ENCODE results near the gene DDIT4L. TPM values are rescaled to one million over a fixed set of nuclear protein-coding genes. Genes with fewer than 3 reads are reported as not detected.

Gene DDIT4L
- 1 to 10 TPM in 1 of 4 donors, under 1 TPM in 1, not detected in 2; 0.19 to 2.1 TPM for polyA plus RNA-seq
- long read RNA-seq, donor 1, partial matches to known transcripts = 0 of 2 reads
- long read RNA-seq, donor 1, other reads (novel, unspliced or antisense) = 0 of 2 reads
- long read RNA-seq, donor 2 = 0 reads
- long read RNA-seq, donor 3 = 0 reads
- long read RNA-seq, donor 4 = 0 reads
- long read RNA-seq, donor 5 = 0 reads
- long read RNA-seq, donor 6, partial matches to known transcripts = 0 of 1 reads
- long read RNA-seq, donor 6, other reads (novel, unspliced or antisense) = 0 of 1 reads
- long read RNA-seq, donor 7, partial matches to known transcripts = 0 of 1 reads
- long read RNA-seq, donor 7, other reads (novel, unspliced or antisense) = 0 of 1 reads
- long read RNA-seq, donor 8 = 0 reads
- long read RNA-seq, donor 9 = 0 reads
- long read RNA-seq, donor 10, partial matches to known transcripts = 0 of 1 reads
- long read RNA-seq, donor 10, other reads (novel, unspliced or antisense) = 0 of 1 reads

GRCh38 chr4:100189820-100190642, at the start of gene DDIT4L:
DDIT4L (minus strand) TSS chr4:100190468; CDS start chr4:100189983, 485 bp downstream.
- Histone ChIP-seq H3K27me3 (ENCODE audit: control insufficient read depth in 3 of 3, insufficient read depth in 3 of 3, low read length in 3 of 3) (peaks cover 2 to 34% (median 8%) of the 10 kb centered on the region in 3 donors), H3K4me3 (ENCODE audit: low read depth in 1 of 3, low read length in 3 of 3) (peak within 1 kb of the TSS; percentile 35 to 48 (median 45)), H3K36me3 (ENCODE audit: control insufficient read depth in 3 of 3, insufficient read depth in 2 of 3, low read depth in 1 of 3, low read length in 3 of 3) (no peaks in the 10 kb centered on the region), H3K4me1 (ENCODE audit: control insufficient read depth in 3 of 3, insufficient read depth in 2 of 3, low read depth in 1 of 3, low read length in 2 of 3) (peaks cover 0 to 5% (median 4%) of the 10 kb centered on the region in 3 donors), H3K27ac (ENCODE audit: low read depth in 1 of 3, low read length in 2 of 3) (no peak within 1 kb of the TSS), H3K9me3 (ENCODE audit: control insufficient read depth in 2 of 2, insufficient read depth in 1 of 2, low read depth in 1 of 2, low read length in 1 of 2) (no peaks in the 10 kb centered on the region)
- 1 to 3% (median 2%) methylated on average over 47 to 51 of the region's 51 CpGs for whole genome bisulfite sequencing, 3 donors
- DNase-seq (peak; percentile 15 to 29), FAIRE-seq (no peak)

GRCh38 chr4:100240008-100240407, 49.7 kb upstream of the DDIT4L start:
- no peak overlapping the region for H3K27ac ChIP-seq (ENCODE audit: low read depth in 1 of 3, low read length in 2 of 3)
- H3K4me1 ChIP-seq (ENCODE audit: control insufficient read depth in 3 of 3, insufficient read depth in 2 of 3, low read depth in 1 of 3, low read length in 2 of 3) = no peaks in the 10 kb centered on the region
- no peak overlapping the region for H3K4me3 ChIP-seq (ENCODE audit: low read depth in 1 of 3, low read length in 3 of 3)
- WGBS, 3 donors = 7 to 27% (median 12%) methylated on average over 2 of the region's 2 CpGs
- peaks cover 0 to 12% of the 10 kb centered on the region in 2 donors for H3K9me3 ChIP-seq (ENCODE audit: control insufficient read depth in 2 of 2, insufficient read depth in 1 of 2, low read depth in 1 of 2, low read length in 1 of 2)
- H3K27me3 ChIP-seq (ENCODE audit: control insufficient read depth in 3 of 3, insufficient read depth in 3 of 3, low read length in 3 of 3) = no peaks in the 10 kb centered on the region
- no peak for DNase-seq
- no peaks in the 10 kb centered on the region for H3K36me3 ChIP-seq (ENCODE audit: control insufficient read depth in 3 of 3, insufficient read depth in 2 of 3, low read depth in 1 of 3, low read length in 3 of 3)
- FAIRE-seq = no peak

- H3K27me3 ChIP-seq (ENCODE audit: control insufficient read depth in 3 of 3, insufficient read depth in 3 of 3, low read length in 3 of 3) = no peaks in the 10 kb centered on the region
- no peak overlapping the region for H3K27ac ChIP-seq (ENCODE audit: low read depth in 1 of 3, low read length in 2 of 3)
- H3K4me1 ChIP-seq (ENCODE audit: control insufficient read depth in 3 of 3, insufficient read depth in 2 of 3, low read depth in 1 of 3, low read length in 2 of 3) = no peaks in the 10 kb centered on the region
- H3K9me3 ChIP-seq (ENCODE audit: control insufficient read depth in 2 of 2, insufficient read depth in 1 of 2, low read depth in 1 of 2, low read length in 1 of 2) = peaks cover 2 to 22% of the 10 kb centered on the region in 2 donors
- no peak overlapping the region for H3K4me3 ChIP-seq (ENCODE audit: low read depth in 1 of 3, low read length in 3 of 3)
- H3K36me3 ChIP-seq (ENCODE audit: control insufficient read depth in 3 of 3, insufficient read depth in 2 of 3, low read depth in 1 of 3, low read length in 3 of 3) = no peaks in the 10 kb centered on the region
- DNase-seq (no peak), FAIRE-seq (no peak)
Observed at GRCh38 chr4:100224721-100225120, 34.5 kb upstream of the DDIT4L start.

- FAIRE-seq (no peak), DNase-seq (no peak)
- Histone ChIP-seq H3K27ac (ENCODE audit: low read depth in 1 of 3, low read length in 2 of 3) (no peak overlapping the region), H3K9me3 (ENCODE audit: control insufficient read depth in 2 of 2, insufficient read depth in 1 of 2, low read depth in 1 of 2, low read length in 1 of 2) (peaks cover 2 to 21% of the 10 kb centered on the region in 2 donors), H3K36me3 (ENCODE audit: control insufficient read depth in 3 of 3, insufficient read depth in 2 of 3, low read depth in 1 of 3, low read length in 3 of 3) (no peaks in the 10 kb centered on the region), H3K4me1 (ENCODE audit: control insufficient read depth in 3 of 3, insufficient read depth in 2 of 3, low read depth in 1 of 3, low read length in 2 of 3) (no peaks in the 10 kb centered on the region), H3K4me3 (ENCODE audit: low read depth in 1 of 3, low read length in 3 of 3) (no peak overlapping the region), H3K27me3 (ENCODE audit: control insufficient read depth in 3 of 3, insufficient read depth in 3 of 3, low read length in 3 of 3) (no peaks in the 10 kb centered on the region)
Observed at GRCh38 chr4:100224160-100224559, 33.9 kb upstream of the DDIT4L start.

- Histone ChIP-seq H3K36me3 (ENCODE audit: control insufficient read depth in 3 of 3, insufficient read depth in 2 of 3, low read depth in 1 of 3, low read length in 3 of 3) (no peaks in the 10 kb centered on the region), H3K4me3 (ENCODE audit: low read depth in 1 of 3, low read length in 3 of 3) (no peak overlapping the region), H3K9me3 (ENCODE audit: control insufficient read depth in 2 of 2, insufficient read depth in 1 of 2, low read depth in 1 of 2, low read length in 1 of 2) (no peaks in the 10 kb centered on the region), H3K4me1 (ENCODE audit: control insufficient read depth in 3 of 3, insufficient read depth in 2 of 3, low read depth in 1 of 3, low read length in 2 of 3) (no peaks in the 10 kb centered on the region), H3K27me3 (ENCODE audit: control insufficient read depth in 3 of 3, insufficient read depth in 3 of 3, low read length in 3 of 3) (no peaks in the 10 kb centered on the region), H3K27ac (ENCODE audit: low read depth in 1 of 3, low read length in 2 of 3) (no peak overlapping the region)
- DNase-seq = no peak
- no peak for FAIRE-seq
- WGBS, 3 donors = 4 to 30% (median 10%) methylated on average over 1 of the region's 1 CpG
Observed at GRCh38 chr4:100208964-100209363, 18.7 kb upstream of the DDIT4L start.

- 46 to 69% (median 56%) methylated on average over 3 of the region's 3 CpGs for WGBS, 3 donors
- H3K4me1 ChIP-seq (ENCODE audit: control insufficient read depth in 3 of 3, insufficient read depth in 2 of 3, low read depth in 1 of 3, low read length in 2 of 3) = no peaks in the 10 kb centered on the region
- FAIRE-seq = no peak
- H3K36me3 ChIP-seq (ENCODE audit: control insufficient read depth in 3 of 3, insufficient read depth in 2 of 3, low read depth in 1 of 3, low read length in 3 of 3) = no peaks in the 10 kb centered on the region
- H3K4me3 ChIP-seq (ENCODE audit: low read depth in 1 of 3, low read length in 3 of 3) = no peak overlapping the region
- H3K27me3 ChIP-seq (ENCODE audit: control insufficient read depth in 3 of 3, insufficient read depth in 3 of 3, low read length in 3 of 3) = no peaks in the 10 kb centered on the region
- DNase-seq = no peak
- H3K27ac ChIP-seq (ENCODE audit: low read depth in 1 of 3, low read length in 2 of 3) = no peak overlapping the region
- H3K9me3 ChIP-seq (ENCODE audit: control insufficient read depth in 2 of 2, insufficient read depth in 1 of 2, low read depth in 1 of 2, low read length in 1 of 2) = no peaks in the 10 kb centered on the region
Observed at GRCh38 chr4:100208459-100208858, 18.2 kb upstream of the DDIT4L start.

- Histone ChIP-seq H3K9me3 (ENCODE audit: control insufficient read depth in 2 of 2, insufficient read depth in 1 of 2, low read depth in 1 of 2, low read length in 1 of 2) (no peaks in the 10 kb centered on the region), H3K27ac (ENCODE audit: low read depth in 1 of 3, low read length in 2 of 3) (no peak overlapping the region), H3K4me3 (ENCODE audit: low read depth in 1 of 3, low read length in 3 of 3) (no peak overlapping the region), H3K36me3 (ENCODE audit: control insufficient read depth in 3 of 3, insufficient read depth in 2 of 3, low read depth in 1 of 3, low read length in 3 of 3) (no peaks in the 10 kb centered on the region), H3K27me3 (ENCODE audit: control insufficient read depth in 3 of 3, insufficient read depth in 3 of 3, low read length in 3 of 3) (no peaks in the 10 kb centered on the region), H3K4me1 (ENCODE audit: control insufficient read depth in 3 of 3, insufficient read depth in 2 of 3, low read depth in 1 of 3, low read length in 2 of 3) (no peaks in the 10 kb centered on the region)
- DNase-seq (no peak), FAIRE-seq (no peak)
Observed at GRCh38 chr4:100206850-100207249, 16.6 kb upstream of the DDIT4L start.

- no peaks in the 10 kb centered on the region for H3K36me3 ChIP-seq (ENCODE audit: control insufficient read depth in 3 of 3, insufficient read depth in 2 of 3, low read depth in 1 of 3, low read length in 3 of 3)
- H3K27ac ChIP-seq (ENCODE audit: low read depth in 1 of 3, low read length in 2 of 3) = no peak overlapping the region
- WGBS, 3 donors = 86 to 94% (median 91%) methylated on average over 1 of the region's 1 CpG
- H3K4me3 ChIP-seq (ENCODE audit: low read depth in 1 of 3, low read length in 3 of 3) = no peak overlapping the region
- H3K4me1 ChIP-seq (ENCODE audit: control insufficient read depth in 3 of 3, insufficient read depth in 2 of 3, low read depth in 1 of 3, low read length in 2 of 3) = no peaks in the 10 kb centered on the region
- DNase-seq (no peak), FAIRE-seq (no peak)
- no peaks in the 10 kb centered on the region for H3K27me3 ChIP-seq (ENCODE audit: control insufficient read depth in 3 of 3, insufficient read depth in 3 of 3, low read length in 3 of 3)
- H3K9me3 ChIP-seq (ENCODE audit: control insufficient read depth in 2 of 2, insufficient read depth in 1 of 2, low read depth in 1 of 2, low read length in 1 of 2) = no peaks in the 10 kb centered on the region
Observed at GRCh38 chr4:100198061-100198460, 7.8 kb upstream of the DDIT4L start.

All from small intestine (tissue), 16 donors.